HG03139 (cell line): ENCODE measurements around the gene KLHDC1.
A peak's percentile ranks its signal among the peaks of the same experiment; 100 is the strongest.
"Not testable (repeated sequence)": the region's sequence is repeated elsewhere in the genome, so short reads cannot be mapped to it uniquely, and the experiment has no call there.

Source experiments
- ATAC-seq: cut with Tn5 transposase; IDR thresholded peaks from one replicate; pipeline ENCODE4 v1.9.1; 2021; ENCODE audit not compliant: unreplicated experiment

Gene KLHDC1

GRCh38 chr14:49721733-49722435 is 29.0 kb downstream of the KLHDC1 start:
- ATAC-seq, result not testable (repeated sequence)

- ATAC-seq, result no peak
Measured at GRCh38 chr14:49727171-49727570, 34.3 kb downstream of the KLHDC1 start.

GRCh38 chr14:49732896-49733295 is 40.0 kb downstream of the KLHDC1 start:
- ATAC-seq, result no peak

GRCh38 chr14:49733836-49734235 is 40.9 kb downstream of the KLHDC1 start:
- no peak for ATAC-seq

DNA sequence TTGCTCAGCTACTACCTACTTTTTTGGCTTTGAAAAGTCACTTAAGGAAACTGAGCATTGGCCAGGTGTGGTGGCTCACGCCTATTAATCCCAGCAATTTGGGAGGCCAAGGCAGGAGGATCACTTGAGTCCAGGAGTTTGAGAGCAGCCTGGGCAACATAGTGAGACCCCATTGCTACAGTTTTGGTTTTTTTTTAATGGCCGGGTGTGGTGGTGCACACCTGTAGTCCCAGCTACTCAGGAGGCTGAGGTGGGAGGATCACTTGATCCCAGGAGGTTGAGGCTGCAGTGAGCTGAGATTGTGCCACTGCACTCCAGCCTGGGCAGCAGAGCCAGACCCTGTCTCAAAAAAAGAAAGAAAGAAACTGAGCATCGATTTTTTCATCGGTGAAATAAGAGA is 42.7 kb downstream of the KLHDC1 start:
- not testable (repeated sequence) for ATAC-seq

DNA sequence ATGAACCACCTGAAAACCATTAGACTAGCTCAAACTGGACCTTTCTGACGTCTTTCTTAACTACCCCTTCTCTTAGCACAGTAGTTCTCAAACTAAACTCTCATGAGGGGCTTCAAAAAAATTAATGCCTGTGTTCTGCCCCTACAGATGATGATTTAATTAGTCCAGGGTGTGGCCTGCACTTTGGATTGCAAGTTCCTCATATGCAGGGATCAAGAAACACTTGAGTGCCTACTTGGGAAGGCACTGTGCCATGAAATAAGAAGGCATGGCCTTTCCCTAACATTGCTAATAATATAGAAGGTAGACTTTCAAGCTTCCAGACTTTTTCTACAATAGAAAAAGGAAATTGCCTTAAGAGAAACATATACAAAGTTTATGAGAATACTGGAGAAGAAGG is 52.3 kb downstream of the KLHDC1 start:
- ATAC-seq, result no peak

DNA sequence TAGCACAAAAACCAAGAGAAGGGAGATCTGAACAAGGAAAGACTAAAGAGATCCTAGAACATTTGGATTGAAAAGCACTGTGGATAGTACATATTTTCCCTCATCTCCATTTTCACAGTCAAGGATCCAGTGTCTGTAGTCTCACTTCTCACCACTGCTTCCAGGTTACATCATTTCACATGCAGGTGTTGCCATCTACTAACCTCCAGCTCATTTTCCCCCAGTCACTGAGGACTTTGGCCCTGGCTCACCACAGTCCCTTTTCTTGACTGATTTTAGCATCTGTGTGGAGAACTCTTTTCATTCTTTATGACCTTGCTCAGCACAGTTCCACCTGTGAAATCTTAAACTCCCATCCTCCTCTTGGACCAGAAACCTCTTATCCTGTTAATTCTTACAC is 53.6 kb downstream of the KLHDC1 start:
- not testable (repeated sequence) for ATAC-seq

DNA sequence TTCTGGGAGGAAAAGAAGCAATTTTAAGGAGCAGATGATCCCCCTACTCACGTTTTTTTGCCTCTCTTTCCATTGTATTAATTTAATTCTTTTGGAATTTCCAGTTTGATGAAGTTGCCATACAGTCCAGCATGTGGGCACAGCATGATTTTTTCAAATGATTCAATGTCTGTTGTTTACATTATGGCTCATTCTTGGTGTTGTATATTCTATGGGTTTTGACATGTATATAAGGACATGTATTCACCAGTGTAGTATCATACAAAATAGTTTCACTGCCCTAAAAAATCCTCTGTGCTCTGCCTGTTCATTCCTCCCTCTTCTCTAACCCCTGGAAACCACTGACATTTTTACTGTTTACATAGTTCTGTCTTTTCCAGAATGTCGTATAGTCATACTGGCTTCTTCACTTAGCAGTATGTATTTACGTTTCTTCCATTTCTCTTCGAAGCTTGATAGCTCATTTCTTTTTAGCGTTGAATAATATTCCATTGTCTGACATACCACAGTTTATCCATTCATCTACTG is 61.7 kb downstream of the KLHDC1 start:
- no peak for ATAC-seq

- no peak for ATAC-seq
Measured at GRCh38 chr14:49755378-49755777, 62.5 kb downstream of the KLHDC1 start.

- no peak for ATAC-seq
Measured at GRCh38 chr14:49761839-49762551, 69.1 kb downstream of the KLHDC1 start.

DNA sequence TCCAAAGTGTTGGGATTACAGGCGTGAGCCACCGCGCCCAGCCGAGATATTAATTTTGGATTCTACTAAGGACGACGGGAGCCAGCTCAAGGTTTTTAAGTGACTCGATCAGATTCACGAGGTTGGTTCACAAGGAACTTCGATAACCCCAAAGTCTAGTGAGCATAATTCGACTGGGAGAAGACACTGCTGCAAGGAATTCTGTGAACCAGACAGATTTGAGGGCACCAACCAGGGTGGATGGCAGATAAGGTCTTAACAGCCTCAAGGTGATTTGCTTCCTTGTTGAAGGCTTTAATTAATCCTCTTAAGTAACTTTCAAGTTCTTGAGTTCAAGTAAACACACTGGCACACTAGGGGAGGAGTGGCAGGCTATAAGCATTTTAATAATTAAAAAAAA is 73.9 kb downstream of the KLHDC1 start:
- no peak for ATAC-seq

GRCh38 chr14:49767270-49767570 is 74.3 kb downstream of the KLHDC1 start:
- no peak for ATAC-seq

GRCh38 chr14:49767571-49768300 is 74.8 kb downstream of the KLHDC1 start, which contains the start of gene KLHDC2:
Gene KLHDC2, plus strand, starts transcription at chr14:49768153. Its CDS starts 316 bp downstream, at chr14:49768469.
- ATAC-seq, result peak; percentile 91

- peak; percentile 20 for ATAC-seq
Measured at GRCh38 chr14:49768301-49769121, 75.6 kb downstream of the KLHDC1 start.

DNA sequence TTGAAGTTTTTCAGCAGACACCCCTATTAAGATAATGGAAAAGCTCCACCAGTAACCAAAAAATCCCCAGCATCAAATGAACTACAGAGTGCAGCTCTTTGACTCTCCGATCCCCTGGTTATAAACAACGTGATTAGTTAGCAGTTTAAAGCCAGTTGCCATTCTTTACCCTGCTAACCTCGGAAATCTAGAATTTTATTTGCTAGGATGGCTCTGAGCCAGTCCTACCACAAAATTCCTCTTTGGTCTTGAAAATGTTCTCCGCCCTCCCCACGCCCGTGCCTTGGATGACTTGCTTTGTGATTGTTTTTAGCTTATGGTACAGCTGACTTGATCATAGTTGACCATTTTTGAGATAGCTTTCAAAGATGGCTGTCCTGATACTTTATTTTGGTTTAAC is 76.3 kb downstream of the KLHDC1 start:
- ATAC-seq, result no peak

GRCh38 chr14:49769581-49770211 is 76.8 kb downstream of the KLHDC1 start:
- ATAC-seq, result no peak

GRCh38 chr14:49770212-49770817 is 77.4 kb downstream of the KLHDC1 start:
- ATAC-seq, result no peak

DNA sequence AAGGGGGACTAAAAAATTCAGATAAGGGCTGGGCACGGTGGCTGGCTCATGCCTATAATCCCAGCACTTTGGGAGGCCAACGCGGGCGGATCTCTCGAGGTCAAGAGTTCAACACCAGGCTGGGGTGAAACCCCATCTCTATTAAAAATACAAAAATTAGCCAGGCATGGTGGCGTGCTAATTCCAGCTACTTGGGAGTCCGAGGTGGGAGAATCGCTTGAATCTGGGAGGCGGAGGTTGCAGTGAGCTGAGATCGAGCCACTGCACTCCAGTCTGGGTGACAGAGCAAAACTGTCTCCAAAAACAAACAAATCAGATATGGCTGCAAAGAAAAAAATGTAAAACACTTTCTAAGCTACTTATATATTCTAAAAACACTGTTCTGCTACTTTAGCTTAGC is 78.8 kb downstream of the KLHDC1 start:
- ATAC-seq, result not testable (repeated sequence)

DNA sequence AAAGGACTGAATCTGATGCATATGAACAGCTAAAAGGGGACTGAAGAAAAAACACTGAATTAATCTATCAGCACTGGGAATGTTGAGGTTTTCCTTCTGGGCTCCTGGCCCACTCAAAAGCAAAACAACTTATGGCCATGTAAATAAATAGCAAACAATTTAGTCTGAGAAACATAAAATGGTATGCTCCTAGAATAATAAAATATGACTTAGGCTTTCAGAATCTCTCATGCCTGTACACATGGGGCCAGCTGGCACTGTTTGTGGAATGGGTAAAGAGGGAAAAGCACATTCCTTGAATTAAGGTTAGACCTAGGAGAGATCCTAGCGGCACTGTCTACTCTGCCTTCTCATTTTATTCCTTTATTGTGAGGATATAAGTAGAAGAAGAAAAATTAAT is 81.2 kb downstream of the KLHDC1 start:
- ATAC-seq, result no peak

DNA sequence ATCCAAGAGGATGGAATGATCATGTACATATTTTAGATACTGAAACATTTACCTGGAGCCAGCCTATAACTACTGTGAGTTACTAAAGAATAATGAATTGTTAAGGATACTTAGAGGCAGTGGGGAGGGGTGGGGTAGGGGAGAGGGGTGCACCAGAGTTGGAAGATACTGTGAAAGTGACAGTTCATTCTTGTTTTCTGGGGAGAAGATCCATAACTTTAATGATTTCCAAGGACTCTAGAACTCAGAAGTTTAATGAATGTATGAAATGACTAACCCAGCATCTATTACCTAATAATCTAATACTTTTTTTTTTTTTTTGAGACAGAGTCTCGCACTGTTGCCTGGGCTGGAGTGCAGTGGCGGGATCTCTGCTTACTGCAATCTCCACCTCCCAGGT is 85.5 kb downstream of the KLHDC1 start:
- ATAC-seq, result no peak
